H1 (cell line): Measurements from ENCODE around the gene SLC8B1. TPM values are rescaled to one million over a fixed set of nuclear protein-coding genes. Genes with fewer than 3 reads are reported as not detected.

Experiments
- ATF2 ChIP-seq: IDR thresholded peaks from 2 replicates; pipeline ENCODE4 v1.6.1; 2012; ENCODE audit warnings: low read length, inconsistent platforms
- EZH2 ChIP-seq: fragments of 200-600 bp; sonication (generic); IDR thresholded peaks from 2 replicates; pipeline ENCODE4 v1.7.1; 2012; ENCODE audit warnings: low read depth, mild to moderate bottlenecking, moderate library complexity, low read length, inconsistent platforms; ENCODE audit not compliant: severe bottlenecking
- polyA plus RNA-seq, 7 experiments: library from polyadenylated mRNA; depleted of rRNA in 3 of 7; stranded (reverse) in 5 of 7; unstranded in 2 of 7; fragments of >200 nt in 5 of 7; fragments of 200-250 nt in 2 of 7; gene quantifications; 1 replicate in 5 of 7; 2 replicates in 1 of 7; 4 replicates in 1 of 7; pipeline versions ENCODE4 v1.2.1 to v1.2.3, GENCODE V29; 2011 to 2013; ENCODE audit warnings: missing spikeins in 2 of 7, mixed read lengths in 2 of 7
- total RNA-seq: library from RNA; stranded (reverse); fragmentation: NEBNext Ultra II Directional; extraction: Animal tissue kit (Norgen Biotek cat#: 25700); gene quantifications from 2 replicates; pipeline ENCODE4 v1.2.1, GENCODE V29; 2021

The SLC8B1 gene
- total and polyA plus RNA-seq, 2 of the 8 experiments (the other 6 are each of a cell fraction or from before 2014, with no cell fraction given): 11.2 to 19.1 TPM

- TF ChIP-seq ATF2 (no peak), EZH2 (no peak)
Observed at GRCh38 chr12:113374823-113375428, 40.0 kb upstream of the SLC8B1 start (continued).
